Ovary (tissue), 9 donors: ENCODE data around the gene SLTM. TPM values are rescaled to one million over a fixed set of nuclear protein-coding genes. Genes with fewer than 3 reads are reported as not detected.
"Not testable (repeated sequence)": the region's sequence is repeated elsewhere in the genome, so short reads cannot be mapped to it uniquely, and the experiment has no call there.

Source experiments
- DNase-seq, 5 donors: peaks; one replicate each; pipeline ENCODE4 v3.0.0-alpha.2; 2019 to 2020
- H3K27ac ChIP-seq, 2 donors: fragments of 200-600 bp; one replicate each; pipeline versions ENCODE4 v1.5.1 to v1.8.0; 2019 to 2022
- H3K27me3 ChIP-seq: fragments of 200-600 bp; one replicate; pipeline ENCODE4 v1.8.0; 2022
- H3K36me3 ChIP-seq: fragments of 200-600 bp; sonication (generic); one replicate; pipeline ENCODE4 v1.5.1; 2019
- H3K4me1 ChIP-seq: one replicate; pipeline ENCODE4 v1.8.1; 2013; ENCODE audit warnings: mild to moderate bottlenecking, moderate library complexity; ENCODE audit not compliant: insufficient read depth
- H3K4me3 ChIP-seq: fragments of 200-600 bp; sonication (generic); one replicate; pipeline ENCODE4 v1.5.1; 2017
- H3K9me3 ChIP-seq, 2 donors: fragments of 200-600 bp in 1 of 2; sonication (generic) in 1 of 2; one replicate each; pipeline versions ENCODE4 v1.5.1 to v1.8.1; 2013 to 2019; ENCODE audit warnings: mild to moderate bottlenecking in 1 of 2, moderate library complexity in 1 of 2
- EP300 ChIP-seq: sonication (generic); formaldehyde crosslinking; IDR thresholded peaks from one replicate; pipeline ENCODE4 v1.6.1; 2017; ENCODE audit warnings: antibody characterized with exemption
- POLR2A ChIP-seq: fragments of 450-650 bp; IDR thresholded peaks from one replicate; pipeline ENCODE4 v1.6.1; 2017; ENCODE audit warnings: antibody characterized with exemption, mild to moderate bottlenecking, moderate library complexity
- WGBS, 3 donors: extraction: QIAGEN DNeasy Blood & Tissue Kit in 1 of 3; methylation state at CpG; one replicate each; pipeline versions ENCODE4 v1.1.5 to v1.1.7; 2013 to 2017; 5-methylcytosine and 5-hydroxymethylcytosine counted together
- intact Hi-C, 4 donors: fragments of 100-400 bp; cut with DNase I; formaldehyde crosslinking; loops; one replicate each; pipeline versions ENCODE4 v1.11.0 to v1.15.1; 2022 to 2023
- polyA plus RNA-seq, 2 donors: library from polyadenylated mRNA; stranded (reverse); fragments of 200-250 nt in 1 of 2; fragments of 350-450 nt in 1 of 2; fragmentation: Illumina TruSeq in 1 of 2; extraction: RNeasy Lipid Tissue Mini Kit (QIAGEN cat#74804) in 1 of 2; gene quantifications; one replicate each; pipeline ENCODE4 v1.2.3, GENCODE V29; 2013 to 2014
- total RNA-seq, 7 donors: library from RNA; depleted of rRNA in 2 of 7; stranded (reverse); fragments of >200 nt in 2 of 7; fragmentation: NEBNext Ultra II Directional in 3 of 7; extraction: Animal tissue kit (Norgen Biotek cat#: 25700) in 3 of 7; gene quantifications; one replicate each; pipeline versions ENCODE4 v1.1.0 to v1.2.4, GENCODE V29; 2016 to 2023
- TF ChIP-seq, protein P1 (sequence below), 3 donors: fragments of 450-650 bp in 2 of 3; fragments of 200-600 bp in 1 of 3; IDR thresholded peaks; one replicate each; pipeline versions ENCODE4 v1.5.1 to v1.8.0; 2016 to 2022; ENCODE audit warnings: antibody characterized with exemption in 3 of 3, mild to moderate bottlenecking in 1 of 3
- donor health status: DM: no; HTN: no; CAD: no; lungs with moderate emphysema.
- donor health status: DM: no; HTN: no; CAD: no.
- donor health status: Bipolar disorder and iron deficiency.
- donor health status: DM: yes; HTN: yes; CAD: no.
- donor health status: DM: no; HTN: no; CAD: no.
- donor health status: DM: yes; HTN: yes; CAD: no.

The SLTM gene
- total and polyA plus RNA-seq, 9 donors, result 48.6 to 76.1 (median 66.4) TPM

DNA sequence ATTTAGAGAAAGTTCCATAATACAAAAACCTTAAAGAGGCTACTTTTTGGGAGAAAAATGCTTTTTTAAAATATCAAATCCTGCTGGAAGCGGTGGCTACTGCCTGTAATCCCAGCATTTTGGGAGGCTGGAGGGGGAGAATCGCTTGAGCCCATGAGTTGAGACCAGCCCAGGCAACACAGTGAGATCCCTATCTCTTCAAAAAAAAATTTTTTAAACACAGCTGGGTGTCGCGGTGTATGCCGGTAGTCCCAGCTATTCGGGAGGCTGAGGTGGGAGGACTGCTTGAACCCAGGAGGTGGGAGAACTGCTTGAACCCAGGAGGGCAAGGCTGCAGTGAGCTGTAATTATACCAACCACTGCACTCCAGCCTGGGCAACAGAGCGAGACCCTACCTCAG lies 14.2 kb downstream of the SLTM start:
- Histone ChIP-seq H3K36me3 (no peaks in the 10 kb centered on the region), H3K9me3 (no peaks in the 10 kb centered on the region), H3K27ac (no peak overlapping the region), H3K4me3 (no peak overlapping the region), H3K27me3 (no peaks in the 10 kb centered on the region), H3K4me1 (peaks cover 5% of the 10 kb centered on the region)
- 96 to 98% (median 98%) methylated on average over 7 of the region's 7 CpGs for WGBS, 3 donors
- no peak for DNase-seq
- intact Hi-C loops, result no loop called here
- TF ChIP-seq POLR2A (no peak), EP300 (no peak)
- TF ChIP-seq, protein P1, sequence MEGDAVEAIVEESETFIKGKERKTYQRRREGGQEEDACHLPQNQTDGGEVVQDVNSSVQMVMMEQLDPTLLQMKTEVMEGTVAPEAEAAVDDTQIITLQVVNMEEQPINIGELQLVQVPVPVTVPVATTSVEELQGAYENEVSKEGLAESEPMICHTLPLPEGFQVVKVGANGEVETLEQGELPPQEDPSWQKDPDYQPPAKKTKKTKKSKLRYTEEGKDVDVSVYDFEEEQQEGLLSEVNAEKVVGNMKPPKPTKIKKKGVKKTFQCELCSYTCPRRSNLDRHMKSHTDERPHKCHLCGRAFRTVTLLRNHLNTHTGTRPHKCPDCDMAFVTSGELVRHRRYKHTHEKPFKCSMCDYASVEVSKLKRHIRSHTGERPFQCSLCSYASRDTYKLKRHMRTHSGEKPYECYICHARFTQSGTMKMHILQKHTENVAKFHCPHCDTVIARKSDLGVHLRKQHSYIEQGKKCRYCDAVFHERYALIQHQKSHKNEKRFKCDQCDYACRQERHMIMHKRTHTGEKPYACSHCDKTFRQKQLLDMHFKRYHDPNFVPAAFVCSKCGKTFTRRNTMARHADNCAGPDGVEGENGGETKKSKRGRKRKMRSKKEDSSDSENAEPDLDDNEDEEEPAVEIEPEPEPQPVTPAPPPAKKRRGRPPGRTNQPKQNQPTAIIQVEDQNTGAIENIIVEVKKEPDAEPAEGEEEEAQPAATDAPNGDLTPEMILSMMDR (IDR thresholded peaks at IDR 0.05), result no peak

DNA sequence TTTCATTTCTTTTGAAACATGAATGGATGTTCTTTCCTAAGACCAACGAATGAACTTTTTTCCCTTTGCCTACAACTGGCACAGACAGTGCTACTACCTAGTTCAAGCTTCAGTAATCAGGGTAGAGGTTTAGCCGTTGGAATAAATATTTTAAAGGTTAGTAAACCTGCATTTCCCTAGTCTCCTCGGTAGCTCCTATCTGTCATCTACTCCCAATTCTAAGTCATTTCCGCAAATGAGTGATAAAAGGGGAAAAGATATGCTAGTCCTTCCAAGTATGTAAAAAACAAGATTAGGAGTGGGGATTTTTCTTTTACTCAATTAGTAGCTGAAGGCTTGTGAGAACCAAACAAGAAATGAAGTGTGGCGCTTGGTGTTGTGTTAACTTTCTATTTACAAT lies 15.2 kb downstream of the SLTM start:
- H3K4me3 ChIP-seq, result no peak overlapping the region
- no peaks in the 10 kb centered on the region for H3K36me3 ChIP-seq
- H3K4me1 ChIP-seq, result peaks cover 5% of the 10 kb centered on the region
- H3K27me3 ChIP-seq, result no peaks in the 10 kb centered on the region
- intact Hi-C loops, result no loop called here
- DNase-seq, result no peak
- TF ChIP-seq EP300, result no peak
- H3K27ac ChIP-seq, result no peak overlapping the region
- 19 to 41% (median 20%) methylated on average over 5 of the region's 5 CpGs for WGBS, 3 donors
- H3K9me3 ChIP-seq, result no peaks in the 10 kb centered on the region

DNA sequence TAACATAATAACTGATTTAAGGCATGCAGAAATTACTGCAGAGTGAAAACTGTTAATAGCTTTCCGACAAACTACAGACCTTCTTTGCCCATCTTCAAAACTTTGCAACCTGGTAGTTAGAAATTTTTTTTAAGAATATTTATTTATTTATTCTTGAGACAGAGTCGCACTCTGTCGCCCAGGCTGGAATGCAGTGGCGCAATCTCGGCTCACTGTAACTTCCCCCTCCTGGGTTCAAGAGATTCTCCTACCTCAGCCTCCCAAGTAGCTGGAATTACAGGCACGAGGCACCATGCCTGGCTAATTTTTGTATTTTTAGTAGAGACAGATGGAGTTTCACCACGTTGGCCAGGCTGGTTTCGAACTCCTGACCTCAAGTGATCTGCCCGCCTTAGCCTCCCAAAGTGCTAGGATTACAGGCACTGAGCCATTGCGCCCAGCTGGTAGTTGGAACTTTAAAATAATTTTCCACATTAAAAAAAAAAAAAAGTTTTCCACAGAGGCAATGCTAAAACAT lies 15.8 kb downstream of the SLTM start:
- H3K9me3 ChIP-seq, H3K27me3 ChIP-seq, intact Hi-C loops, H3K4me1 ChIP-seq, H3K27ac ChIP-seq, DNase-seq, H3K4me3 ChIP-seq, H3K36me3 ChIP-seq: not testable (repeated sequence)
- WGBS, 3 donors, result 78 to 84% (median 82%) methylated on average over 10 of the region's 10 CpGs

DNA sequence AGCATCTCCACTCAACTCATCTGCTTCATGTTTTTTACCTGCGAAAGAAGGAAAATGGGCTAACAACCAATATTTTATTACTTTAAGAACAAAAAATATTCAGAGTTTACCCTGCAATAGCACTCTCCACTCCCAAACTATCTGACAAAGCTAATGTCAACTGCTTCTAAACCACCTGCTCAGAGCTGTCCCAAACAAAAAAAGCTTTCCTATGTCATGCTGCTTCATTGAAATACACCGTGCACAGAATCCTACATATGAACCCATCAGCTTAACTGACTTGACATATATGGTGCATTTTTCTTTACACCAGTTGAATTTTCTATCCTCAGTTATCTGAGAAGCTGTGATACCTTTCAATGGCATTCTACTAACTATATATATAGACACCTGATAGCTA lies 16.5 kb downstream of the SLTM start:
- WGBS, 3 donors, result 97 to 100% (median 99%) methylated on average over 2 of the region's 2 CpGs
- Histone ChIP-seq H3K4me3 (no peak overlapping the region), H3K27ac (no peak overlapping the region), H3K4me1 (peaks cover 5% of the 10 kb centered on the region), H3K27me3 (no peaks in the 10 kb centered on the region), H3K9me3 (no peaks in the 10 kb centered on the region), H3K36me3 (no peaks in the 10 kb centered on the region)
- DNase-seq, result no peak
- TF ChIP-seq, protein P1 (IDR thresholded peaks at IDR 0.05), result no peak
- TF ChIP-seq EP300 (no peak), POLR2A (no peak)
- intact Hi-C loops, result no loop called here

DNA sequence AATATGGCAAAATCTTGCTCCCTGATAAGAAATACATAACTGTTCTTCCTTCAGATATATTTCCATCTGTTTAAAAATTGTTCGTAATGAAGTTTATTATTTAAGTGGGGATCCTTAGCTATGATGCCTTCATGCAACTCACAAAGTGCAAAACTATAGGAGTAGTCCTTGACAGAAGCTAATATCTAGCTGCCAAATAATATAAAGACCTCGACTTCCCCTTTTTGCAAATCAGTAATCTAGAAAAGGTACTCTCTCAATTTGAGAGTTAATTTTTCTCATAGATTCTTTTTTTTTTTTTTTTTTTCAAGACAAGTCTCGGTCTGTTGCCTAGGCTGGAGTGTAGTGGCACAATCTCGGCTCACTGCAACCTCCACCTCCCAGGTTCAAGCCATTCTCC lies 23.0 kb downstream of the SLTM start:
- TF ChIP-seq EP300 (no peak), POLR2A (no peak)
- TF ChIP-seq, protein P1 (IDR thresholded peaks at IDR 0.05), result no peak
- Histone ChIP-seq H3K27ac (no peak overlapping the region), H3K36me3 (no peaks in the 10 kb centered on the region), H3K4me3 (no peak overlapping the region), H3K9me3 (no peaks in the 10 kb centered on the region), H3K27me3 (no peaks in the 10 kb centered on the region), H3K4me1 (no peaks in the 10 kb centered on the region)
- 78 to 88% (median 88%) methylated on average over 4 of the region's 4 CpGs for WGBS, 3 donors
- DNase-seq, result no peak
- intact Hi-C loops, result no loop called here

- no peaks in the 10 kb centered on the region for H3K9me3 ChIP-seq
- no peaks in the 10 kb centered on the region for H3K27me3 ChIP-seq
- H3K4me3 ChIP-seq, result no peak overlapping the region
- intact Hi-C loops, result no loop called here
- TF ChIP-seq EP300, result no peak
- TF ChIP-seq, protein P1 (IDR thresholded peaks at IDR 0.05), result no peak
- TF ChIP-seq POLR2A, result no peak
- no peaks in the 10 kb centered on the region for H3K36me3 ChIP-seq
- DNase-seq, result no peak
- no peaks in the 10 kb centered on the region for H3K4me1 ChIP-seq
- no peak overlapping the region for H3K27ac ChIP-seq
- 67 to 91% (median 84%) methylated on average over 1 of the region's 1 CpG for WGBS, 3 donors
Observed at GRCh38 chr15:58909616-58910015, 23.9 kb downstream of the SLTM start.
